Measurements from ENCODE around the gene GOLGA8M.
"Not testable (repeated sequence)": the region's sequence is repeated elsewhere in the genome, so short reads cannot be mapped to it uniquely, and the experiment has no call there.

Gene GOLGA8M, protein sequence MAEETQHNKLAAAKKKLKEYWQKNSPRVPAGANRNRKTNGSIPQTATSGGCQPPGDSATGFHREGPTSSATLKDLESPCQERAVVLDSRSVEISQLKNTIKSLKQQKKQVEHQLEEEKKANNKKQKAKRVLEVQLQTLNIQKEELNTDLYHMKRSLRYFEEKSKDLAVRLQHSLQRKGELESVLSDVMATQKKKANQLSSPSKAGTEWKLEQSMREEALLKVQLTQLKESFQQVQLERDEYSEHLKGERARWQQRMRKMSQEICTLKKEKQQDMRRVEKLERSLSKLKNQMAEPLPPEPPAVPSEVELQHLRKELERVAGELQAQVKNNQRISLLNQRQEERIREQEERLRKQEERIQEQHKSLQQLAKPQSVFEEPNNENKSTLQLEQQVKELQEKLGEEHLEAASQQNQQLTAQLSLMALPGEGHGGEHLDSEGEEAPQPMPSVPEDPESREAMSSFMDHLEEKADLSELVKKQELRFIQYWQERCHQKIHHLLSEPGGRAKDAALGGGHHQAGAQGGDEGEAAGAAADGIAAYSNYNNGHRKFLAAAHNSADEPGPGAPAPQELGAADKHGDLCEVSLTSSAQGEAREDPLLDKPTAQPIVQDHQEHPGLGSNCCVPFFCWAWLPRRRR

DNA sequence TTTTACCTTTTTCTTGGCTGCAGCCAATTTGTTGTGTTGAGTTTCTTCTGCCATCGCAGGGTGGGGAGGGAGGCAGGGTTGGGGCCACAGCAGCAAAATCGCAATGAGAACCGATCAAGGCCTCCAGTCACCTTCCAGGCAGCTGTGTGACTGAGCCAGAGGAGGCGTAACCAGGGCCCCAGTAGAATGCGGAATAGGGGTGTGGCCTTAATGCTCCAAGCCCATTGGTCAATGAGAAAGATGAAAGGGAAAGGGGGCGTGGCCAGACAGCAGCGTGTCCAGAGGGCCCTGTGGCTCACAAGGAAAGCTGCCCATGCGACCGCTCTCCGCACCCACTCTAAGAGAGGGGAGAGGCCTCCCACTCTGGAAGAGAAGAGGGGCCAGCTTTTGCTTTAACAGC lies at the start of gene GOLGA8M:
TSS of gene GOLGA8M (minus strand) at position 152 of the 400 bp plus-strand sequence. CDS start at position 54, 98 bp downstream.
- DNase-seq (ENCODE audit: low spot score); POLR2A ChIA-PET (ENCODE audit: low non-redundant PET); H3K27ac ChIP-seq; CTCF ChIA-PET: not testable (repeated sequence)

DNA sequence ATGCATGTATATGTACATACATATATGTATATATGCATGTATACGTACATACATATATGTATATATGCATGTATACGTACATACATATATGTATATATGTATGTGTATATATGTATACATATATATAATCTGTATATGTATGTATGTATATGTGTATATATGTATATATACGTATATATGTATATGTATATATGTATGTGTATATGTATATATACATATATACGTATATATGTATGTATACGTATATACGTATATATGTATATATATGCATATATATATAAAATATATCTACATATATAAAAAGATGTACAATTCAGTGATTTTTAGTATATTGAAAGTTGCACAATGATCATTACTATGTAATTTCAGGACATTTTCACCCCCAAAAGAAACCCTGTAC lies 30.7 kb upstream of the GOLGA8M start:
- DNase-seq (ENCODE audit: low spot score); POLR2A ChIA-PET (ENCODE audit: low non-redundant PET); H3K27ac ChIP-seq: not testable (repeated sequence)
- CTCF ChIA-PET, result interaction anchor here (0.7 kb wide), 1 partner anchor 1308 kb away, joined by 4 read pairs; no protein-coding TSS in a partner anchor

DNA sequence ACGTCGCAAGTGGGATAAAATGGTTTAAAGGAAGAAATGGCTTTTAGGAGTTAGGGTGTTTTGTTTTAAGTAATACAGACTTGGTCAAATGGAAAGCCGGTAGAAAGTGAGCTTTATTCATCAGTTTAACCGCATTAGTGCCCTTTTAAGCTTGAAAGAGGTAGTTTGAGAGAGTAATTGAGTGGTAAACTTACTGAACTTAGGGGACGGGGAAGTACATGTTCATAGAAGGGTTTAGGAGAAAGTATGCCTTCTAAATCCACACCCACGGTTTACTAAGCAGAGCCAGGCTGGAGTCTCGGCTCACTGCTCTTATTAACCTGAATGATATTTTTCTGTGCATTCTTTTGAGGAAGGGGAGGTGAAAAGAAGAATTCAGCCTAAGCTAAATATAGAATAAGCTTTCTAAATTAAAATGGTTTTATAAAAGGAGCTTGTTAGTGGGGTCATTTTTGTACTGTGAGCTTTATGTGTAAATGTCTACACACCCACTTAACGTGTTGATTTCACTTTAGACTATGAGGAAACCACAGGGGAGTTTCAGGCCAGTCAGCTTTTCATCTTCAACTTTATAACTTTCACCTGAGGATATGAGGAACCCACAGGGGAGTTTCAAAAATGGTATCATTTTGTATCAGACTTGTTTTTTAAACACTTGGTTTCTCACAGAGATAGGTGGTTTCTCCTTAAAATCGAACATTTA lies 26.5 kb upstream of the GOLGA8M start:
- CTCF ChIA-PET; DNase-seq (ENCODE audit: low spot score); POLR2A ChIA-PET (ENCODE audit: low non-redundant PET); H3K27ac ChIP-seq: not testable (repeated sequence)

DNA sequence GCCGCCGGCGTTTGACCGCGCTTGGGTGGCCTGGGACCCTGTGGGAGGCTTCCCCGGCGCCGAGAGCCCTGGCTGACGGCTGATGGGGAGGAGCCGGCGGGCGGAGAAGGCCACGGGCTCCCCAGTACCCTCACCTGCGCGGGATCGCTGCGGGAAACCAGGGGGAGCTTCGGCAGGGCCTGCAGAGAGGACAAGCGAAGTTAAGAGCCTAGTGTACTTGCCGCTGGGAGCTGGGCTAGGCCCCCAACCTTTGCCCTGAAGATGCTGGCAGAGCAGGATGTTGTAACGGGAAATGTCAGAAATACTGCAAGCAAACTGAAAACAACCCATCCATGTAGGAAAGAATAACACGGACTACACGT lies 26.0 kb upstream of the GOLGA8M start:
- POLR2A ChIA-PET (ENCODE audit: low non-redundant PET); DNase-seq (ENCODE audit: low spot score); H3K27ac ChIP-seq; CTCF ChIA-PET: not testable (repeated sequence)

DNA sequence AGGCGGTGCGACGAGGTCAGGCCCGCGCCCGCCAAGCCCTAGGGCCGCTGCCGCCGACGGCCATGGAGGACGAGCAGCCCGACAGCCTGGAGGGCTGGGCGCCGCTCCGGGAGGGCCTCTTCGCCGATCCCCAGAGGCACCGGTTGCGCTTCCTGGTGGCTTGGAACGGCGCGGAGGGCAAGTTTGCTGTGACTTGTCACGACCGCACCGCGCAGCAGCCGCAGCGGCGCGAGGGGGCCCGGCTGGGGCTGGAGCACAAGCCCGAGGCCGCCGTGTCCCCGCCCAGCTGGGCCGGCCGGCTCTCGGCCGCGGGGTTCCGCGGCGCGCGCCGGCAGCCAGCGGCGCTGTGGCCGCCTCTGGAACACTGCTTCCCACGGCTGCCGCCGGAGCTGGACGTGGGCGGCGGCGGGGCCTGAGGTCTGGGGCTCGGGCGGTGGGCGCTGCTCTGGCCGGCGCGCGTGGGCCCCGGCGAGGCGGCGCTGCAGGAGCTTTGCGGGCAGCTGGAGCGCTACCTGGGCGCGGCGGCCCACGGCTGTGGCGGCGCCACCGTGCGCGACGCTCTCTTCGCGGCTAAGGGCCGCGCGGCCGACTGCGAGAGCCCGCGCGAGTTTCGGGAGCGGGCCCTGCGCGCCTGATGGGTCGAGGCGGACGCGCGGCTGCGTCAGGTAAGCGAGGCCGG lies 25.4 kb upstream of the GOLGA8M start:
- CTCF ChIA-PET; H3K27ac ChIP-seq; POLR2A ChIA-PET (ENCODE audit: low non-redundant PET); DNase-seq (ENCODE audit: low spot score): not testable (repeated sequence)

DNA sequence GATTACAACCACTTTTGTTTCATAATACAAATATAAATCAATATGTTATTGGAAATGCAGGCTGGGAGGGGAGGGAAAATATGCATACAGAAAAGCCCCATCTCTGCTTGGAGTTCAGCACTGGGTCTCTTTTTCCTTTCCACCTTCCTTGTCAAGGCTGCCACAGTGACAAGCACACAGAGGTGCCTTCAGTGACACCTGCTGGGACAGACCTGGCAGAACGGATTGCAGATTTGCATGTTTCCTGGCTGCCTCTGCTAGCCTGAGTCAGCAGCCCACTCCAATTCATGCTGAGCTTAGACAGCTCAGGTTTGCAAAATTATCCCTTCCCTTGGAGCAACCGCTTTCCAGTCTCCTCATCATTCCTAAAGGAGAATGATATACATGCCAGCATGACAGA lies 15.8 kb upstream of the GOLGA8M start:
- POLR2A ChIA-PET (ENCODE audit: low non-redundant PET); DNase-seq (ENCODE audit: low spot score); H3K27ac ChIP-seq; CTCF ChIA-PET: not testable (repeated sequence)

DNA sequence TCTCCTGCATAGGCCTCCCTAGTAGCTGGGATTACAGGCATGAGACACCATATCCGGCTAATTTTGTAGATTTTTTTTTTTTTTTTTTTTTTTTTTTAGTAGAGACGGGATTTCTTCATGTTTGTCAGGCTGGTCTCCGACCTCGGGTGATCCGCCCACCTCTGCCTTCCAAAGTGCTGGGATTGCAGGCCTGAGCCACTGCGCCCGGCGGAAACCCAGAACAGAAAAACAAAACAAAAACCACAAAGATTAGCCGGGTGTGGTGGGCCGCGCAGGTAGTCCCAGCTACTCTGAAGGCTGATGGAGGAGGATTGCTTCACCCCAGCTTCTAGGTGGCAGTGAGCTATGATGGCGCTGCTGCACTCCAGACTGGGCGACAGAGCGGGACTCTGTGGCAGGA lies 14.8 kb upstream of the GOLGA8M start:
- POLR2A ChIA-PET (ENCODE audit: low non-redundant PET); H3K27ac ChIP-seq; DNase-seq (ENCODE audit: low spot score): not testable (repeated sequence)
- CTCF ChIA-PET, result interaction anchor here (0.6 kb wide), 1 partner anchor 732 kb away, joined by 4 read pairs; no protein-coding TSS in a partner anchor

DNA sequence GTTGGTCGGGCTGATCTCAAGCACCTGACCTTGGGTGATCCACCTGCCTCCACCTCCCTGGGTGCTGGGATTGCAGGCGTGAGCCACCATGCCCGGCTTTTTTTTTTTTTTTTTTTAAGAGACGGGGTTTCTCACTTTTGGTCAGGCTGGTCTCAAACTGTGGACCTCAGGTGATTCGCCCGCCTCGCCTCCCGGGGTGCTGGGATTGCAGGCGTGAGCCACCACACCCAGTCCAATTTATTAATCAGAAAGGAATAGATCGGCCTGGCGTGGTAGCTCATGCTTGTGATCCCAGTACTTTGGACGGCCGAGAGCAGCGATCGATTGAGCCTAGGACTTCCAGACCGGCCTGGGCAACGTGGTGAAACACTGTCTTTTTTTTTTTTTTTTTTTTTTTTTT lies 13.9 kb upstream of the GOLGA8M start:
- ChIA-PET POLR2A (ENCODE audit: low non-redundant PET) (no interaction called here), CTCF (no interaction called here)
- no peak for DNase-seq (ENCODE audit: low spot score)
- H3K27ac ChIP-seq, result no peak overlapping the region
- TF ChIP-seq, protein P1, sequence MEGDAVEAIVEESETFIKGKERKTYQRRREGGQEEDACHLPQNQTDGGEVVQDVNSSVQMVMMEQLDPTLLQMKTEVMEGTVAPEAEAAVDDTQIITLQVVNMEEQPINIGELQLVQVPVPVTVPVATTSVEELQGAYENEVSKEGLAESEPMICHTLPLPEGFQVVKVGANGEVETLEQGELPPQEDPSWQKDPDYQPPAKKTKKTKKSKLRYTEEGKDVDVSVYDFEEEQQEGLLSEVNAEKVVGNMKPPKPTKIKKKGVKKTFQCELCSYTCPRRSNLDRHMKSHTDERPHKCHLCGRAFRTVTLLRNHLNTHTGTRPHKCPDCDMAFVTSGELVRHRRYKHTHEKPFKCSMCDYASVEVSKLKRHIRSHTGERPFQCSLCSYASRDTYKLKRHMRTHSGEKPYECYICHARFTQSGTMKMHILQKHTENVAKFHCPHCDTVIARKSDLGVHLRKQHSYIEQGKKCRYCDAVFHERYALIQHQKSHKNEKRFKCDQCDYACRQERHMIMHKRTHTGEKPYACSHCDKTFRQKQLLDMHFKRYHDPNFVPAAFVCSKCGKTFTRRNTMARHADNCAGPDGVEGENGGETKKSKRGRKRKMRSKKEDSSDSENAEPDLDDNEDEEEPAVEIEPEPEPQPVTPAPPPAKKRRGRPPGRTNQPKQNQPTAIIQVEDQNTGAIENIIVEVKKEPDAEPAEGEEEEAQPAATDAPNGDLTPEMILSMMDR (conservative IDR thresholded peaks at IDR 0.05; ENCODE audit: low read depth), result no peak

DNA sequence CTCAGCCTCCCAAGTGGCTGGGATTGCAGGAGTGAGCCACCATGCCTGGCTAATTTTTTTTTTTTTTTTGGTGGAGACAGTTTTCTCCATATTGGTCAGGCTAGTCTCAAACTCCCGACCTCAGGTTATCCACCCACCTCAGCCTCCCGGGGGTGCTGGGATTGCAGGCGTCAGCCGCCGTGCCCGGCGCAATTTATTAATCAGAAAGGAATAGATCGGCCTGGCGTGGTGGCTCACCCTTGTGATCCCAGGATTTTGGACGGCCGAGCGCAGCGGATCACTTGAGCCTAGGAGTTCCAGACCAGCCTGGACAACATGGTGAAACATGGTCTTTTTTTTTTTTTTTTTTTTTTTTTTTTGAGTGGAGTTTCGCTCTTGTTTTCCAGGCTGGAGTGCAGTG lies 13.3 kb upstream of the GOLGA8M start:
- CTCF ChIA-PET, result no interaction called here

DNA sequence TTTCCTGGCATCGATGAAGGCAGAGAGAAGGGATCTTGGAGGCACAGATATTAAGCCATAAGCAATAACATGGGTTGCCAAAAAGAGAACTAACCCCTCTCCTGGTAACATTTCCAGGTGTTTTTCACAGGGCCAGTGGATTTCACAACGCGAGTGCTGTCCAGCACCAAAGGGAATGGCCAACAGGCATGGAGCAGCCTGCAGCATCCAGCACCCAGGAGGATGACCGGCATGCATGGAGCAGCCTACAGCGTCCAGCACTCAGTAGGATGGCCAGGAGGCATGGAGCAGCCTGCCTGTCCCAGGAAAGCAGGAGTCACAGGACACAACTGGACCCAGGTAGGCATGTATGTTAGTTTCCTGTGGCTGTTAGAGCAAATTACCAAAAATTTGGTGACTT lies 11.8 kb upstream of the GOLGA8M start:
- CTCF ChIA-PET, result not testable (repeated sequence)

More for the DNA sequence above, 13.3 kb upstream of the GOLGA8M start:
- no peak overlapping the region for H3K27ac ChIP-seq
- POLR2A ChIA-PET (ENCODE audit: low non-redundant PET), result no interaction called here
- no peak for DNase-seq (ENCODE audit: low spot score)
- TF ChIP-seq, protein P1 (conservative IDR thresholded peaks at IDR 0.05; ENCODE audit: low read depth), result no peak

DNA sequence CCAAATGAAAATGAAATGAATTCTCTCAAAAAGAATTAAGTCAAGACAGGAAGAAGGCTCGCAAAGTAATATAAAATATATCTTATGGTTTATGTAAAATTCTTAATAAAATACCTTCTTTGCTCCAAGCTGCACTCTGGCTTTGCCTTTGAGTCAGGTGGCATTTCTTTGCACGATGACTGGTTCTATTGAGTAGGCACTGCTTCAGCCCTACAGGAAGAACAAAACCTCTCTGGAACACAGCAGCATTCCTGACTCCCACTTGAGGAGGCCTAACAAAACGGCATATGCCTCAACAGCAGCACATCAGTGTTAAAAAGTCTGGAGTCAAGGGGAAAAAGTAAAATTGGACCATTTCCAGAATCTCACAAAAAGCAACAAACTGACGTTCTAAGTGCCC lies 7.4 kb upstream of the GOLGA8M start:
- DNase-seq (ENCODE audit: low spot score); POLR2A ChIA-PET (ENCODE audit: low non-redundant PET); CTCF ChIA-PET; H3K27ac ChIP-seq: not testable (repeated sequence)

More for the DNA sequence above, 11.8 kb upstream of the GOLGA8M start:
- H3K27ac ChIP-seq; DNase-seq (ENCODE audit: low spot score); POLR2A ChIA-PET (ENCODE audit: low non-redundant PET): not testable (repeated sequence)

DNA sequence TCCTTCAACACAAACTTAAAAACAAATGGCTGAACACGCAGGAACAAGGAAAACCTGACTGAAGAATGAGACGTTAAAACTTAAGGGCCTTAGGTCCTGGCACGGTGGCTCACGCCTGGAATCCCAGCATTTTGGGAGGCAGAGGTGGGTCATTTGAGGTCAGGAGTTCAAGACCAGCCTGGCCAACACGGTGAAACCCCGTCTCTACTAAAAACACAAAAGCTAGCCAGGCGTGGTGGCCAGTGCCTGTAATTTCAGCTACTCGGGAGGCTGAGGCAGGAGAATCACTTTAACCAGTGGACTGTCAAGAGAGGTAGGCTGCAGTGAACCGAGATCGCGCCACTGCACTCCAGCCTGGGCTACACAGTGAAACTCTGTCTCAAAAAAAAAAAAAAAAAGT lies 6.4 kb upstream of the GOLGA8M start:
- CTCF ChIA-PET; H3K27ac ChIP-seq; POLR2A ChIA-PET (ENCODE audit: low non-redundant PET); DNase-seq (ENCODE audit: low spot score): not testable (repeated sequence)

DNA sequence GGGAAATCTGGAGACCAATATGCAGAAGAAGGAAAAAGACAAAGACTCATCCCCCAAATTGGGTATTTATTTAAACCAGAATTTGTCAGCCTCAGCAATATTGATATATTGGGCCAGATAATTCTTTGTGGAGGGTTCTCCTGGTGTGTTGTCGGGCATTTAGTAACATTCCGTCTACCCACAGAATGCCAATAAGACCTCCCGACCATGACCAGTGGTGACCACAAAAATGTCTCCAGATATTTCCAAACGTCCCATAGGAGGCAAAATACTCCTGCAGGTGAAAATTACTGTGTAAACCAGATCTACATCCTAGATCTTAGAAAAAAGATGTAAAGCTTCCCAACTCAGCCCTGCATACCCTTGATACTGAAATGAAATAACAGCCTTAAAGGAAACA lies 2.0 kb upstream of the GOLGA8M start:
- POLR2A ChIA-PET (ENCODE audit: low non-redundant PET); H3K27ac ChIP-seq; DNase-seq (ENCODE audit: low spot score); CTCF ChIA-PET: not testable (repeated sequence)

DNA sequence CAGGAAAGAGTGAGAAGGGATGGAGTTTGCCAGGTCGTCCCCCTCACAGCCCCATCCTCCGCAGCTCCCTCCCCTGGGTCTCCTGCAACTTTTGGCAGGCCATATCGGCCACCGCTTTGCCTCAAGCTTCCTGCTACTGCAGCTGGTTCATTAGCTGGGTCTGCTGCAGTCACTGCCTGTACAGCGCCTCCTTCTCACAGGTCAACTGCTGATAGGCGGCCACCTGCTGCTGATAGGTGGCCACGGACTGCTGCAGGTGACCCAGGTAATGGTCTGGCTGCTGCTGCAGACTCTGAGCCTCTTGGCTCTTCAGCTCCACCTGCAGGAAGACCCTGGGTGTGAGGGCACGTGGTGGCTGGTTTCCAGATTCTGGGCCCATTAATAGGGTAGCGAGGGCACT lies 8.3 kb downstream of the GOLGA8M start:
- DNase-seq (ENCODE audit: low spot score); POLR2A ChIA-PET (ENCODE audit: low non-redundant PET); CTCF ChIA-PET; H3K27ac ChIP-seq: not testable (repeated sequence)

DNA sequence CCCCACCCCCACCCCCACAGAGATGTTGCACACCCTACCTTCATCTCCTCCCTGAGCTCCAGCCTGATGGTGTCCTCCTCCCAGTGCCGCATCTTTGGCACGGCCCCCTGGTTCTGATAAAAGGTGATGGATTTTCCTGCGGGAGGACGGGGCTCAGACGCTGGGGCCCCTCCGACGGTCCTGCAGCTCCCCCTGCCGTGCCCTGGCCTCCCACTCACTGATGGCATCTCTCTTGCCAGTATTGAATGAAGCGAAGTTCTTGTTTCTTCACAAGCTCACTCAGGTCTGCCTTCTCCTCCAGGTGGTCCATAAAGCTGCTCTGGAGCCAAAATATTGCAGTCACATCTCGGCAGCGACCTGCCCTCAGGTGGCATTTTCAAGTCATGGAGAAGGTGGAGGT lies 9.8 kb downstream of the GOLGA8M start:
- DNase-seq (ENCODE audit: low spot score); CTCF ChIA-PET; POLR2A ChIA-PET (ENCODE audit: low non-redundant PET); H3K27ac ChIP-seq: not testable (repeated sequence)

Measured in RWPE1 (cell line).